Measurements from ENCODE around the gene TIMELESS.
"Not testable (repeated sequence)": the region's sequence is repeated elsewhere in the genome, so short reads cannot be mapped to it uniquely, and the experiment has no call there.

DNA sequence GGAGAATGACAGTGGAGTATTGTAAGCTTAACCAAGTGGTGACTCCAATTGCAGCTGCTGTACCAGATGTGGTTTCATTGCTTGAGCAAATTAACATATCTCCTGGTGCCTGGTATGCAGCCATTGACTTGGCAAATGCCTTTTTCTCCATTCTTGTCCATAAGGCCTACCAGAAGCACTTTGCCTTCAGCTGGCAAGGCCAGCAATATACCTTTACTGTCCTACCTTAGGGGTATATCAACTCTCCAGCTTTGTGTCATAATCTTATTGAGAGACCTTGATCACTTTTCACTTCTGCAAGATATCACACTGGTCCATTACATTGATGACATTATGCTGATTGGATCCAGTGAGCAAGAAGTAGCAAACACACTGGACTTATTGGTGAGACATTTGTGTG, 47.6 kb downstream of the TIMELESS start:
- not testable (repeated sequence) for TF ChIP-seq EZH2 (IDR thresholded peaks at IDR 0.05; ENCODE audit: low read depth)
- TF ChIP-seq, protein P1, sequence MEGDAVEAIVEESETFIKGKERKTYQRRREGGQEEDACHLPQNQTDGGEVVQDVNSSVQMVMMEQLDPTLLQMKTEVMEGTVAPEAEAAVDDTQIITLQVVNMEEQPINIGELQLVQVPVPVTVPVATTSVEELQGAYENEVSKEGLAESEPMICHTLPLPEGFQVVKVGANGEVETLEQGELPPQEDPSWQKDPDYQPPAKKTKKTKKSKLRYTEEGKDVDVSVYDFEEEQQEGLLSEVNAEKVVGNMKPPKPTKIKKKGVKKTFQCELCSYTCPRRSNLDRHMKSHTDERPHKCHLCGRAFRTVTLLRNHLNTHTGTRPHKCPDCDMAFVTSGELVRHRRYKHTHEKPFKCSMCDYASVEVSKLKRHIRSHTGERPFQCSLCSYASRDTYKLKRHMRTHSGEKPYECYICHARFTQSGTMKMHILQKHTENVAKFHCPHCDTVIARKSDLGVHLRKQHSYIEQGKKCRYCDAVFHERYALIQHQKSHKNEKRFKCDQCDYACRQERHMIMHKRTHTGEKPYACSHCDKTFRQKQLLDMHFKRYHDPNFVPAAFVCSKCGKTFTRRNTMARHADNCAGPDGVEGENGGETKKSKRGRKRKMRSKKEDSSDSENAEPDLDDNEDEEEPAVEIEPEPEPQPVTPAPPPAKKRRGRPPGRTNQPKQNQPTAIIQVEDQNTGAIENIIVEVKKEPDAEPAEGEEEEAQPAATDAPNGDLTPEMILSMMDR (conservative IDR thresholded peaks at IDR 0.05), result not testable (repeated sequence)
